ENCODE results near the gene ANKRD40CL. TPM values are rescaled to one million over a fixed set of nuclear protein-coding genes. Genes with fewer than 3 reads are reported as not detected.

Gene ANKRD40CL
- total and polyA plus RNA-seq, 7 experiments from 2014 or later: not detected

- Mint-ChIP-seq H3K36me3 (no peaks in the 10 kb centered on the region), H3K4me1 (peaks cover 2 to 24% (median 17%) of the 10 kb centered on the region in 7 donors), H3K4me3 (peak overlapping the region in 1 of 10 donors; percentile 29), H3K9me3 (peaks cover 0 to 1% (median 0%) of the 10 kb centered on the region in 11 donors), H3K27ac (peak overlapping the region in 1 of 9 donors; percentile 41), H3K27me3 (peaks cover 0 to 33% (median 0%) of the 10 kb centered on the region in 5 donors)
- Histone ChIP-seq H3K4me3 (ENCODE audit: low read length) (no peak overlapping the region), H3K36me3 (ENCODE audit: control insufficient read depth in 2 of 3, insufficient read depth in 3 of 3, low read length in 3 of 3) (no peaks in the 10 kb centered on the region), H3K9me3 (ENCODE audit: control insufficient read depth in 2 of 3, low read length in 3 of 3) (no peaks in the 10 kb centered on the region), H3K4me1 (ENCODE audit: control insufficient read depth in 2 of 2, insufficient read depth in 2 of 2, low read length in 2 of 2) (peaks cover 0 to 10% of the 10 kb centered on the region in 2 donors), H3K27me3 (ENCODE audit: control insufficient read depth in 2 of 2, insufficient read depth in 2 of 2, low read length in 2 of 2) (no peaks in the 10 kb centered on the region), H3K27ac (ENCODE audit: low read depth, low read length) (no peak overlapping the region)
- ChIA-PET CTCF (interaction anchor here (1.5 kb wide), 1 partner anchor 16 kb away, joined by 3 read pairs; no protein-coding TSS in a partner anchor), POLR2A (no interaction called here)
- no peak for ATAC-seq
- no peak for DNase-seq
- intact Hi-C loops (cut with micrococcal nuclease): no loop called here
Measured at GRCh38 chr17:50767030-50767429, 288 bp downstream of the ANKRD40CL start.

GRCh38 chr17:50766222-50767023, 895 bp downstream of the ANKRD40CL start:
- peaks cover 0 to 10% of the 10 kb centered on the region in 2 donors for H3K4me1 ChIP-seq (ENCODE audit: control insufficient read depth in 2 of 2, insufficient read depth in 2 of 2, low read length in 2 of 2)
- Mint-ChIP-seq H3K9me3 (peaks cover 0 to 1% (median 0%) of the 10 kb centered on the region in 11 donors), H3K4me3 (no peak overlapping the region), H3K36me3 (no peaks in the 10 kb centered on the region), H3K27me3 (peaks cover 0 to 32% (median 0%) of the 10 kb centered on the region in 5 donors), H3K4me1 (peaks cover 2 to 24% (median 16%) of the 10 kb centered on the region in 7 donors), H3K27ac (peak overlapping the region in 1 of 9 donors; percentile 30)
- POLR2A ChIA-PET: no interaction called here
- H3K4me3 ChIP-seq (ENCODE audit: low read length): no peak overlapping the region
- no peaks in the 10 kb centered on the region for H3K9me3 ChIP-seq (ENCODE audit: control insufficient read depth in 2 of 3, low read length in 3 of 3)
- no peaks in the 10 kb centered on the region for H3K27me3 ChIP-seq (ENCODE audit: control insufficient read depth in 2 of 2, insufficient read depth in 2 of 2, low read length in 2 of 2)
- ATAC-seq (no peak), DNase-seq (no peak)
- intact Hi-C loops (cut with micrococcal nuclease): no loop called here
- CTCF ChIA-PET: no interaction called here
- no peaks in the 10 kb centered on the region for H3K36me3 ChIP-seq (ENCODE audit: control insufficient read depth in 2 of 3, insufficient read depth in 3 of 3, low read length in 3 of 3)
- no peak overlapping the region for H3K27ac ChIP-seq (ENCODE audit: low read depth, low read length)

- POLR2A ChIA-PET: interaction anchor here (1.0 kb wide), 1 partner anchor 196 kb away, joined by 3 read pairs; no protein-coding TSS in a partner anchor
- peaks cover 2 to 24% (median 16%) of the 10 kb centered on the region in 7 donors for H3K4me1 Mint-ChIP-seq
- peaks cover 0 to 32% (median 0%) of the 10 kb centered on the region in 5 donors for H3K27me3 Mint-ChIP-seq
- peaks cover 0 to 1% (median 0%) of the 10 kb centered on the region in 11 donors for H3K9me3 Mint-ChIP-seq
- H3K36me3 Mint-ChIP-seq: no peaks in the 10 kb centered on the region
- intact Hi-C loops (cut with micrococcal nuclease): no loop called here
- CTCF ChIA-PET: interaction anchor here (0.6 kb wide), 1 partner anchor 20 kb away, joined by 3 read pairs; no protein-coding TSS in a partner anchor
- peaks cover 0 to 10% of the 10 kb centered on the region in 2 donors for H3K4me1 ChIP-seq (ENCODE audit: control insufficient read depth in 2 of 2, insufficient read depth in 2 of 2, low read length in 2 of 2)
- H3K4me3 Mint-ChIP-seq: no peak overlapping the region
- DNase-seq (no peak), ATAC-seq (peak; percentile 59)
- peak overlapping the region in 1 of 9 donors; percentile 30 for H3K27ac Mint-ChIP-seq
- no peaks in the 10 kb centered on the region for H3K27me3 ChIP-seq (ENCODE audit: control insufficient read depth in 2 of 2, insufficient read depth in 2 of 2, low read length in 2 of 2)
- no peak overlapping the region for H3K27ac ChIP-seq (ENCODE audit: low read depth, low read length)
- no peaks in the 10 kb centered on the region for H3K36me3 ChIP-seq (ENCODE audit: control insufficient read depth in 2 of 3, insufficient read depth in 3 of 3, low read length in 3 of 3)
- no peaks in the 10 kb centered on the region for H3K9me3 ChIP-seq (ENCODE audit: control insufficient read depth in 2 of 3, low read length in 3 of 3)
- H3K4me3 ChIP-seq (ENCODE audit: low read length): no peak overlapping the region
Measured at GRCh38 chr17:50765454-50766221, 1.7 kb downstream of the ANKRD40CL start.

- intact Hi-C loops (cut with micrococcal nuclease): no loop called here
- Histone ChIP-seq H3K27ac (ENCODE audit: low read depth, low read length) (no peak overlapping the region), H3K4me1 (ENCODE audit: control insufficient read depth in 2 of 2, insufficient read depth in 2 of 2, low read length in 2 of 2) (peaks cover 0 to 10% of the 10 kb centered on the region in 2 donors), H3K9me3 (ENCODE audit: control insufficient read depth in 2 of 3, low read length in 3 of 3) (no peaks in the 10 kb centered on the region), H3K4me3 (ENCODE audit: low read length) (no peak overlapping the region), H3K36me3 (ENCODE audit: control insufficient read depth in 2 of 3, insufficient read depth in 3 of 3, low read length in 3 of 3) (no peaks in the 10 kb centered on the region), H3K27me3 (ENCODE audit: control insufficient read depth in 2 of 2, insufficient read depth in 2 of 2, low read length in 2 of 2) (no peaks in the 10 kb centered on the region)
- peaks cover 2 to 24% (median 16%) of the 10 kb centered on the region in 7 donors for H3K4me1 Mint-ChIP-seq
- DNase-seq (no peak), ATAC-seq (no peak)
- no peaks in the 10 kb centered on the region for H3K36me3 Mint-ChIP-seq
- ChIA-PET POLR2A (interaction anchor here (1.0 kb wide), 1 partner anchor 197 kb away, joined by 3 read pairs; no protein-coding TSS in a partner anchor), CTCF (interaction anchor here (0.6 kb wide), 1 partner anchor 21 kb away, joined by 3 read pairs; no protein-coding TSS in a partner anchor)
- no peak overlapping the region for H3K27ac Mint-ChIP-seq
- H3K27me3 Mint-ChIP-seq: peaks cover 0 to 24% (median 0%) of the 10 kb centered on the region in 5 donors
- peaks cover 0 to 1% (median 0%) of the 10 kb centered on the region in 11 donors for H3K9me3 Mint-ChIP-seq
- no peak overlapping the region for H3K4me3 Mint-ChIP-seq
Measured at GRCh38 chr17:50764734-50765149, 2.6 kb downstream of the ANKRD40CL start.

GRCh38 chr17:50763716-50764475, 3.4 kb downstream of the ANKRD40CL start:
- Histone ChIP-seq H3K27me3 (ENCODE audit: control insufficient read depth in 2 of 2, insufficient read depth in 2 of 2, low read length in 2 of 2) (no peaks in the 10 kb centered on the region), H3K9me3 (ENCODE audit: control insufficient read depth in 2 of 3, low read length in 3 of 3) (no peaks in the 10 kb centered on the region), H3K4me3 (ENCODE audit: low read length) (no peak overlapping the region), H3K36me3 (ENCODE audit: control insufficient read depth in 2 of 3, insufficient read depth in 3 of 3, low read length in 3 of 3) (no peaks in the 10 kb centered on the region), H3K4me1 (ENCODE audit: control insufficient read depth in 2 of 2, insufficient read depth in 2 of 2, low read length in 2 of 2) (peaks cover 0 to 10% of the 10 kb centered on the region in 2 donors), H3K27ac (ENCODE audit: low read depth, low read length) (no peak overlapping the region)
- Mint-ChIP-seq H3K4me1 (peaks cover 2 to 24% (median 18%) of the 10 kb centered on the region in 7 donors), H3K36me3 (no peaks in the 10 kb centered on the region), H3K4me3 (peak overlapping the region in 8 of 10 donors; percentile 1 to 92 (median 83)), H3K27ac (peak overlapping the region in 1 of 9 donors; percentile 47), H3K9me3 (peaks cover 0 to 1% (median 0%) of the 10 kb centered on the region in 11 donors), H3K27me3 (peaks cover 0 to 25% (median 0%) of the 10 kb centered on the region in 5 donors)
- CTCF ChIA-PET: interaction anchor here (0.7 to 1.2 kb wide), 4 partner anchors 9 to 89 kb away, joined by 3 to 4 read pairs (median 3); no protein-coding TSS in a partner anchor
- DNase-seq (no peak), ATAC-seq (no peak)
- intact Hi-C loops (cut with micrococcal nuclease): no loop called here
- POLR2A ChIA-PET: no interaction called here

GRCh38 chr17:50762177-50762576, 5.1 kb downstream of the ANKRD40CL start:
- Mint-ChIP-seq H3K4me1 (peaks cover 2 to 24% (median 21%) of the 10 kb centered on the region in 7 donors), H3K4me3 (peak overlapping the region in 3 of 10 donors; percentile 16 to 92 (median 45)), H3K27ac (no peak overlapping the region), H3K36me3 (no peaks in the 10 kb centered on the region), H3K27me3 (peaks cover 0 to 24% (median 0%) of the 10 kb centered on the region in 5 donors), H3K9me3 (no peaks in the 10 kb centered on the region)
- Histone ChIP-seq H3K27ac (ENCODE audit: low read depth, low read length) (no peak overlapping the region), H3K27me3 (ENCODE audit: control insufficient read depth in 2 of 2, insufficient read depth in 2 of 2, low read length in 2 of 2) (no peaks in the 10 kb centered on the region), H3K4me1 (ENCODE audit: control insufficient read depth in 2 of 2, insufficient read depth in 2 of 2, low read length in 2 of 2) (peaks cover 0 to 10% of the 10 kb centered on the region in 2 donors), H3K36me3 (ENCODE audit: control insufficient read depth in 2 of 3, insufficient read depth in 3 of 3, low read length in 3 of 3) (no peaks in the 10 kb centered on the region), H3K9me3 (ENCODE audit: control insufficient read depth in 2 of 3, low read length in 3 of 3) (no peaks in the 10 kb centered on the region), H3K4me3 (ENCODE audit: low read length) (no peak overlapping the region)
- ChIA-PET CTCF (interaction anchor here (1.0 kb wide), 1 partner anchor 21 kb away, joined by 4 read pairs; no protein-coding TSS in a partner anchor), POLR2A (no interaction called here)
- DNase-seq (no peak), ATAC-seq (no peak)
- intact Hi-C loops (cut with micrococcal nuclease): no loop called here

Data from naive thymus-derived CD4-positive, alpha-beta T cell (primary cell).